Loucy (cell line): ENCODE measurements around the gene INPP4B.

ENCODE experiments used
- H2AFZ ChIP-seq: fragments of 200-600 bp; sonication (generic); 2 replicates; pipeline ENCODE4 v1.6.0; 2016; ENCODE audit warnings: antibody characterized with exemption, mild to moderate bottlenecking, low read length, moderate library complexity
- H3F3A ChIP-seq: fragments of 200-600 bp; 2 replicates; pipeline ENCODE4 v1.6.0; 2016; ENCODE audit warnings: antibody characterized with exemption, low read depth, mild to moderate bottlenecking
- H3K27me3 ChIP-seq: fragments of 200-600 bp; sonication (generic); 2 replicates; pipeline ENCODE4 v1.6.1; 2014; ENCODE audit warnings: low read length, mild to moderate bottlenecking; ENCODE audit not compliant: insufficient read depth, poor library complexity, severe bottlenecking
- H3K36me3 ChIP-seq: fragments of 200-600 bp; sonication (generic); 2 replicates; pipeline ENCODE4 v1.6.1; 2016; ENCODE audit warnings: low read length; ENCODE audit not compliant: insufficient read depth
- H3K4me1 ChIP-seq: fragments of 200-600 bp; sonication (generic); 2 replicates; pipeline ENCODE4 v1.5.1; 2014; ENCODE audit warnings: low read length, mild to moderate bottlenecking; ENCODE audit not compliant: insufficient read depth, poor library complexity, severe bottlenecking
- H3K4me2 ChIP-seq: fragments of 200-600 bp; sonication (generic); 2 replicates; pipeline ENCODE4 v1.6.0; 2014; ENCODE audit warnings: antibody characterized with exemption, low read length, low read depth, mild to moderate bottlenecking; ENCODE audit not compliant: poor library complexity, severe bottlenecking
- H3K4me3 ChIP-seq: fragments of 200-600 bp; sonication (generic); 2 replicates; pipeline ENCODE4 v1.5.1; 2014; ENCODE audit warnings: low read length, mild to moderate bottlenecking, mixed read lengths; ENCODE audit not compliant: poor library complexity, severe bottlenecking
- H3K79me2 ChIP-seq: fragments of 200-600 bp; sonication (generic); 2 replicates; pipeline ENCODE4 v1.6.1; 2014; ENCODE audit warnings: low read length; ENCODE audit not compliant: insufficient read depth
- H3K9ac ChIP-seq: fragments of 200-600 bp; sonication (generic); 2 replicates; pipeline ENCODE4 v1.6.0; 2014; ENCODE audit warnings: mild to moderate bottlenecking, low read depth, low read length, moderate library complexity; ENCODE audit not compliant: poor library complexity, severe bottlenecking
- H3K9me2 ChIP-seq: fragments of 200-600 bp; sonication (generic); replicated peaks from 2 replicates; pipeline ENCODE4 v1.6.1; 2016; ENCODE audit warnings: low read depth, low read length, mixed read lengths
- H3K9me3 ChIP-seq: fragments of 200-600 bp; sonication (generic); 2 replicates; pipeline ENCODE4 v1.6.1; 2014; ENCODE audit warnings: mild to moderate bottlenecking, antibody characterized with exemption, low read length, low read depth; ENCODE audit not compliant: insufficient read depth
- H4K20me1 ChIP-seq: fragments of 200-600 bp; sonication (generic); 2 replicates; pipeline ENCODE4 v1.6.0; 2014; ENCODE audit warnings: antibody characterized with exemption, low read length, mild to moderate bottlenecking; ENCODE audit not compliant: insufficient read depth, poor library complexity, severe bottlenecking
- EZH2phosphoT487 ChIP-seq: fragments of 200-600 bp; IDR thresholded peaks from 2 replicates; pipeline ENCODE4 v1.6.1; 2018; ENCODE audit warnings: antibody characterized with exemption, mild to moderate bottlenecking, moderate library complexity, borderline replicate concordance
- TF ChIP-seq, protein P1 (sequence below): fragments of 200-600 bp; sonication (generic); conservative IDR thresholded peaks from 2 replicates; pipeline ENCODE4 v1.5.1; 2014; ENCODE audit warnings: mild to moderate bottlenecking, antibody characterized with exemption, low read length

INPP4B gene

DNA sequence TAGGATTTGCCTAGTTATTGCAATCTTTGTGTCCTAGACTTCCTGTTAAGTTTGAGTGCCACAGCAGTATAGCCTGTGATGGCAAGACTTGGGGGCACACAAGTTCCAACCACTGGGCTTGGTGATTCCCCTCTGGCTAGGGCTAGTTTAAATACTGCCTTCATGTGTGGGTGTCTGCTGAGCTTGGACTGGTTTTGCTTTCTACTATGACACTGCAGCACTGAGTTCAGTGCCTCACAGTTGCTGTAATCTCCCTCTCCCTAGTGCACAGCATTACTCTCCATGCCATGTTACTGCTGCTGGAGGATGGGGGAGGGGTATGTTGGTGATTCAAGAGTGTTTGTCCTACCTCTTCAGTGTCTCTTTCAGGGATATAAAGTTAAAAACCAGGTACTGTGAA lies 830.1 kb downstream of the INPP4B start:
- Histone ChIP-seq H3K9me2 (no peaks in the 10 kb centered on the region), H3K36me3 (no peaks in the 10 kb centered on the region), H3K27me3 (no peaks in the 10 kb centered on the region), H2AFZ (no peak overlapping the region), H3K4me2 (no peak overlapping the region), H3K79me2 (no peaks in the 10 kb centered on the region), H3K4me3 (no peak overlapping the region), H3K9me3 (no peaks in the 10 kb centered on the region), H3K9ac (no peak overlapping the region), H3K4me1 (no peaks in the 10 kb centered on the region), H3F3A (no peaks in the 10 kb centered on the region), H4K20me1 (no peaks in the 10 kb centered on the region)
- no peak for TF ChIP-seq EZH2phosphoT487
- TF ChIP-seq, protein P1, sequence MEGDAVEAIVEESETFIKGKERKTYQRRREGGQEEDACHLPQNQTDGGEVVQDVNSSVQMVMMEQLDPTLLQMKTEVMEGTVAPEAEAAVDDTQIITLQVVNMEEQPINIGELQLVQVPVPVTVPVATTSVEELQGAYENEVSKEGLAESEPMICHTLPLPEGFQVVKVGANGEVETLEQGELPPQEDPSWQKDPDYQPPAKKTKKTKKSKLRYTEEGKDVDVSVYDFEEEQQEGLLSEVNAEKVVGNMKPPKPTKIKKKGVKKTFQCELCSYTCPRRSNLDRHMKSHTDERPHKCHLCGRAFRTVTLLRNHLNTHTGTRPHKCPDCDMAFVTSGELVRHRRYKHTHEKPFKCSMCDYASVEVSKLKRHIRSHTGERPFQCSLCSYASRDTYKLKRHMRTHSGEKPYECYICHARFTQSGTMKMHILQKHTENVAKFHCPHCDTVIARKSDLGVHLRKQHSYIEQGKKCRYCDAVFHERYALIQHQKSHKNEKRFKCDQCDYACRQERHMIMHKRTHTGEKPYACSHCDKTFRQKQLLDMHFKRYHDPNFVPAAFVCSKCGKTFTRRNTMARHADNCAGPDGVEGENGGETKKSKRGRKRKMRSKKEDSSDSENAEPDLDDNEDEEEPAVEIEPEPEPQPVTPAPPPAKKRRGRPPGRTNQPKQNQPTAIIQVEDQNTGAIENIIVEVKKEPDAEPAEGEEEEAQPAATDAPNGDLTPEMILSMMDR: no peak

DNA sequence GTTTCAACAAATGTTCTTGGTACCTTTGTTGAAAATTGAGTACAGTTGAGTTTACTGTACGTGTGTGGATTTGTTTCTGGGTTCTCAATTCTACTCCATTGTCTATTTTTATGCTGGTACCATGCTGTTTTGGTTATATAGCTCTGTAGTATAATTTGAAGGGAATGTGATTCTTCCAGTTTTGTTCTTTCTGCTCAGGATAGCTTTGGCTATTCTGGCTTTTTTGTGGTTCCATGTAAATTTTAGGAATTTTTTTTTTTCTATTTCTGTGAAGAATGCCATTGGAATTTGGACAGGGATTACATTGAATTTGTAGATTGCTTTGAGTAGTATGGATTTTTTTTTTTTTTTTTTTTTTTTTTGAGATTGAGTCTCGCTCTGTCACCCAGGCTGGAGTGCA lies 836.4 kb downstream of the INPP4B start:
- no peaks in the 10 kb centered on the region for H3K36me3 ChIP-seq
- no peak overlapping the region for H3K9ac ChIP-seq
- no peaks in the 10 kb centered on the region for H3K9me2 ChIP-seq
- H3K4me2 ChIP-seq: no peak overlapping the region
- H3K4me3 ChIP-seq: no peak overlapping the region
- TF ChIP-seq, protein P1: no peak
- TF ChIP-seq EZH2phosphoT487: no peak
- no peaks in the 10 kb centered on the region for H3K79me2 ChIP-seq
- H3K27me3 ChIP-seq: no peaks in the 10 kb centered on the region
- H3K4me1 ChIP-seq: no peaks in the 10 kb centered on the region
- H2AFZ ChIP-seq: no peak overlapping the region
- H3F3A ChIP-seq: no peaks in the 10 kb centered on the region
- H3K9me3 ChIP-seq: no peaks in the 10 kb centered on the region
- H4K20me1 ChIP-seq: no peaks in the 10 kb centered on the region

DNA sequence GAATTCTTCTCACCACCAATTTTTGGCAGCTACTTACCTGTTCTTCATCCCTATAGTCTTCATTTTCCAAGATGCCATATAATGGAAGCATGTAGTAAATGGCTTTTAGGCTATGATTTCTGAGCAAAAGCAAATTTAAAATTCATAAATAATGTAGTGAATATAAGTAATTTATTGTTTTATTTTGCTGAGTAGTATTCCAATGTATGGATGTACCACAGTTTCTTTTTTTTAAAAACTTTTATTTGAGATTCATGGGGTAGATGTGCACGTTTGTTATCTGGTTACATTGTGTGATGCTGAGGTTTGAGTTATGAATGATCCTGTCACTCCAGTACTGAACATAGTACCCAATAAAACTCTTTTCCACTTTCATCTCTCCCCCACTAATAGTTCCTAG lies 840.6 kb downstream of the INPP4B start:
- H3K4me2 ChIP-seq: no peak overlapping the region
- no peaks in the 10 kb centered on the region for H3K27me3 ChIP-seq
- H2AFZ ChIP-seq: no peak overlapping the region
- no peaks in the 10 kb centered on the region for H3K79me2 ChIP-seq
- H3K9me2 ChIP-seq: no peaks in the 10 kb centered on the region
- no peak overlapping the region for H3K4me3 ChIP-seq
- no peaks in the 10 kb centered on the region for H3F3A ChIP-seq
- no peak overlapping the region for H3K9ac ChIP-seq
- H3K4me1 ChIP-seq: no peaks in the 10 kb centered on the region
- TF ChIP-seq, protein P1: no peak
- TF ChIP-seq EZH2phosphoT487: no peak
- no peaks in the 10 kb centered on the region for H3K9me3 ChIP-seq
- H4K20me1 ChIP-seq: no peaks in the 10 kb centered on the region
- no peaks in the 10 kb centered on the region for H3K36me3 ChIP-seq
